ENCODE data around the gene PAX6.
"Not testable (repeated sequence)": the region's sequence is repeated elsewhere in the genome, so short reads cannot be mapped to it uniquely, and the experiment has no call there.

Gene PAX6

DNA sequence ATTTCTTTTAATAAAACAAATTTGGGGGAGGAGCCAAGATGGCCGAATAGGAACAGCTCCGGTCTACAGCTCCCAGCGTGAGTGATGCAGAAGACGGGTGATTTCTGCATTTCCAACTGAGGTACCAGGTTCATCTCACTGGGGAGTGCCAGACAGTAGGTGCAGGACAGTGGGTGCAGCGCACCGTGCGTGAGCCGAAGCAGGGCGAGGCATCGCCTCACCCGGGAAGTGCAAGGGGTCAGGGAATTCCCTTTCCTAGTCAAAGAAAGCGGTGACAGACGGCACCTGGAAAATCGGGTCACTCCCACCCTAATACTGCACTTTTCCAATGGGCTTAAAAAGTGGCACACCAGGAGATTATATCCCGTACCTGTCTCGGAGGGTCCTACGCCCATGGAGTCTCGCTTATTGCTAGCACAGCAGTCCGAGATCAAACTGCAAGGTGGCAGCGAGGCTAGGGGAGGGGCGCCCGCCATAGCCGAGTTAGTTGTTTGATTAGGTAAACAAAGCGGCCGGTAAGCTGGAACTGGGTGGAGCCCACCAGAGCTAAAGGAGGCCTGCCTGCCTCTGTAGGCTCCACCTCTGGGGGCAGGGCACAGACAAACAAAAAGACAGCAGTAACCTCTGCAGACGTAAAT, 70.3 kb downstream of the PAX6 start:
- H3K27ac ChIP-seq (ENCODE audit: low read depth, low read length); H3K9me3 ChIP-seq (ENCODE audit: control insufficient read depth, insufficient read depth, low read depth, low read length); H3K36me3 ChIP-seq (ENCODE audit: control insufficient read depth, insufficient read depth, low read length); H3K4me1 ChIP-seq (ENCODE audit: control insufficient read depth, insufficient read depth, low read length); H3K27me3 ChIP-seq (ENCODE audit: control insufficient read depth, insufficient read depth, low read length); H3K4me3 ChIP-seq (ENCODE audit: low read depth, low read length); H3K9ac ChIP-seq (ENCODE audit: low read length): not testable (repeated sequence)

DNA sequence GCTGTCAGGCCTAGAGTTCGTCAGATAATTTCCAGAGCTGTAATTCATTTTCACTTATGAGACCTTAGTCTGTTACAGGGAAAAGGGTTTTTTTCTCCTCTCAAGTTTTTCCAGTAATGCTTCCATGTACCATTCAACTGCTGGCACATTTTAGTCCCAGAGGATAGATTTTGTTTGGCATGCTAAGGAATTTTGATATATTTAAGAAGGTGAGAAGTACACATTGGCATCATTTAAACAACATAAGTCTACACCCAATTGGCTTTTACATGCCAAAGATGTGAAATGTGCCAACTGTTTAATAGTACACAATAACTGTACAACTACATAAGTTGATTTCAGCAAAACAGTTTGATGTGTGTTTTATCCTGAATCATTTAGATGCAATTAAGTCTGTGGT, 71.0 kb downstream of the PAX6 start:
- Histone ChIP-seq H3K4me3 (ENCODE audit: low read depth, low read length) (no peak overlapping the region), H3K36me3 (ENCODE audit: control insufficient read depth, insufficient read depth, low read length) (no peaks in the 10 kb centered on the region; the same call in 1 of the 2 replicates), H3K4me1 (ENCODE audit: control insufficient read depth, insufficient read depth, low read length) (no peaks in the 10 kb centered on the region), H3K9me3 (ENCODE audit: control insufficient read depth, insufficient read depth, low read depth, low read length) (peaks cover 8% of the 10 kb centered on the region), H3K27ac (ENCODE audit: low read depth, low read length) (no peak overlapping the region), H3K9ac (ENCODE audit: low read length) (no peak overlapping the region), H3K27me3 (ENCODE audit: control insufficient read depth, insufficient read depth, low read length) (no peaks in the 10 kb centered on the region)

Data from HUES6 (cell line).